ENCODE data around the gene CEP164. TPM values are rescaled to one million over a fixed set of nuclear protein-coding genes. Genes with fewer than 3 reads are reported as not detected.

CEP164 gene
- total and polyA plus RNA-seq, 3 donors from 2014 or later = 83.3 to 157 (median 111) TPM

GRCh38 chr11:117437791-117438130 is 110.1 kb downstream of the CEP164 start:
- Histone ChIP-seq H3K4me3 (no peak overlapping the region), H3K9me3 (no peaks in the 10 kb centered on the region), H3K36me3 (ENCODE audit: low read depth, missing control alignments) (no peaks in the 10 kb centered on the region), H3K27me3 (no peaks in the 10 kb centered on the region), H3K4me1 (no peaks in the 10 kb centered on the region), H3K27ac (no peak overlapping the region)
- intact Hi-C loops (cut with DNase I; ENCODE audit: low total_unique reads) = no loop called here
- DNase-seq = no peak
- TF ChIP-seq POLR2A (IDR thresholded peaks at IDR 0.05) = no peak
- TF ChIP-seq, protein P1, sequence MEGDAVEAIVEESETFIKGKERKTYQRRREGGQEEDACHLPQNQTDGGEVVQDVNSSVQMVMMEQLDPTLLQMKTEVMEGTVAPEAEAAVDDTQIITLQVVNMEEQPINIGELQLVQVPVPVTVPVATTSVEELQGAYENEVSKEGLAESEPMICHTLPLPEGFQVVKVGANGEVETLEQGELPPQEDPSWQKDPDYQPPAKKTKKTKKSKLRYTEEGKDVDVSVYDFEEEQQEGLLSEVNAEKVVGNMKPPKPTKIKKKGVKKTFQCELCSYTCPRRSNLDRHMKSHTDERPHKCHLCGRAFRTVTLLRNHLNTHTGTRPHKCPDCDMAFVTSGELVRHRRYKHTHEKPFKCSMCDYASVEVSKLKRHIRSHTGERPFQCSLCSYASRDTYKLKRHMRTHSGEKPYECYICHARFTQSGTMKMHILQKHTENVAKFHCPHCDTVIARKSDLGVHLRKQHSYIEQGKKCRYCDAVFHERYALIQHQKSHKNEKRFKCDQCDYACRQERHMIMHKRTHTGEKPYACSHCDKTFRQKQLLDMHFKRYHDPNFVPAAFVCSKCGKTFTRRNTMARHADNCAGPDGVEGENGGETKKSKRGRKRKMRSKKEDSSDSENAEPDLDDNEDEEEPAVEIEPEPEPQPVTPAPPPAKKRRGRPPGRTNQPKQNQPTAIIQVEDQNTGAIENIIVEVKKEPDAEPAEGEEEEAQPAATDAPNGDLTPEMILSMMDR (IDR thresholded peaks at IDR 0.05) = no peak
- 99% methylated on average over 14 of the region's 14 CpGs for WGBS, 2 donors

GRCh38 chr11:117438371-117439000 is 110.8 kb downstream of the CEP164 start:
- H3K4me3 ChIP-seq = no peak overlapping the region
- no peaks in the 10 kb centered on the region for H3K27me3 ChIP-seq
- intact Hi-C loops (cut with DNase I; ENCODE audit: low total_unique reads) = no loop called here
- no peaks in the 10 kb centered on the region for H3K9me3 ChIP-seq
- no peak overlapping the region for H3K27ac ChIP-seq
- H3K36me3 ChIP-seq (ENCODE audit: low read depth, missing control alignments) = no peaks in the 10 kb centered on the region
- no peak for DNase-seq
- H3K4me1 ChIP-seq = no peaks in the 10 kb centered on the region
- WGBS, 2 donors = 82 to 90% methylated on average over 17 of the region's 17 CpGs
- TF ChIP-seq, protein P1 (IDR thresholded peaks at IDR 0.05) = no peak
- TF ChIP-seq POLR2A (IDR thresholded peaks at IDR 0.05) = no peak

DNA sequence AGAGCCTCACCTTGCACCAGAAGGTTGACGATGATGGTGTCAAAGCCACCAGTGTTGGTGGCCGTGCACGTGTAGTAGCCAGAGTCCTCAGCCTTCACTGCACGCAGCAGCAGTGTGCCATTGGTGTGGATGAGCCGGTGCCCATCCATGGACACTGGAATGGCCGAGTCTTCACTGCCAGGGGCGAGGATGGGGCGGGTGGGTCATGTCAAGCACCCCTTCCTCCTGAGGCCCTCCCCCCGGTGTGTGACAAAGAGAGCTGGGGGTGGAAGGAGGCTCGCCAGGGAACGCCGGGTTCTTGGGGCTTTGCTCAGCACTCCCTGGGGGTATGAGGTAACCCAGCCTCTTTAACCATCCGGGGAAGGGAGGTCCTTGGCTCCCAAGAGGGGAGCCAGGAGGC is 111.6 kb downstream of the CEP164 start:
- Histone ChIP-seq H3K4me1 (no peaks in the 10 kb centered on the region), H3K27ac (no peak overlapping the region), H3K27me3 (no peaks in the 10 kb centered on the region), H3K36me3 (ENCODE audit: low read depth, missing control alignments) (no peaks in the 10 kb centered on the region), H3K4me3 (no peak overlapping the region), H3K9me3 (no peaks in the 10 kb centered on the region)
- 90 to 91% methylated on average over 7 to 13 of the region's 13 CpGs for WGBS, 2 donors
- intact Hi-C loops (cut with DNase I; ENCODE audit: low total_unique reads) = no loop called here
- no peak for DNase-seq
- TF ChIP-seq POLR2A (IDR thresholded peaks at IDR 0.05) = no peak
- TF ChIP-seq, protein P1 (IDR thresholded peaks at IDR 0.05) = no peak

GRCh38 chr11:117440258-117440657 is 112.6 kb downstream of the CEP164 start:
- Histone ChIP-seq H3K36me3 (ENCODE audit: low read depth, missing control alignments) (no peaks in the 10 kb centered on the region), H3K27me3 (no peaks in the 10 kb centered on the region), H3K27ac (no peak overlapping the region), H3K4me1 (no peaks in the 10 kb centered on the region), H3K4me3 (no peak overlapping the region), H3K9me3 (no peaks in the 10 kb centered on the region)
- no peak for TF ChIP-seq POLR2A (IDR thresholded peaks at IDR 0.05)
- TF ChIP-seq, protein P1 (IDR thresholded peaks at IDR 0.05) = no peak
- WGBS, 2 donors = 84 to 95% methylated on average over 8 of the region's 8 CpGs
- no peak for DNase-seq
- intact Hi-C loops (cut with DNase I; ENCODE audit: low total_unique reads) = loop anchor here (5.0 kb wide), 1 partner anchor 377 kb away; no protein-coding TSS in a partner anchor
